ACC112 (cell line): Measurements from ENCODE around the gene NAMPT.

ENCODE experiments used
- H2AFZ ChIP-seq: fragments of 200-600 bp; sonication (generic); one replicate; pipeline ENCODE4 v1.6.0; 2017; ENCODE audit warnings: antibody characterized with exemption, low read length; ENCODE audit not compliant: unreplicated experiment
- H3K27ac ChIP-seq: fragments of 200-600 bp; sonication (generic); 2 replicates; pipeline ENCODE4 v1.5.1; 2014; ENCODE audit warnings: low read depth, mild to moderate bottlenecking, antibody characterized with exemption, low read length, moderate library complexity
- H3K27me3 ChIP-seq: fragments of 200-600 bp; sonication (generic); 2 replicates; pipeline ENCODE4 v1.6.1; 2014; ENCODE audit warnings: mild to moderate bottlenecking, antibody characterized with exemption, low read length, moderate library complexity, mixed read lengths; ENCODE audit not compliant: insufficient read depth
- H3K36me3 ChIP-seq: fragments of 200-600 bp; sonication (generic); 2 replicates; pipeline ENCODE4 v1.6.1; 2016; ENCODE audit warnings: mild to moderate bottlenecking, antibody characterized with exemption, low read length, moderate library complexity, mixed read lengths; ENCODE audit not compliant: insufficient read depth
- H3K4me1 ChIP-seq: fragments of 200-600 bp; sonication (generic); one replicate; pipeline ENCODE4 v1.6.1; 2016; ENCODE audit warnings: low read length, mixed read lengths; ENCODE audit not compliant: insufficient read depth, unreplicated experiment, control insufficient read depth
- H3K4me3 ChIP-seq: fragments of 200-600 bp; sonication (generic); 2 replicates; pipeline ENCODE4 v1.5.1; 2014; ENCODE audit warnings: mild to moderate bottlenecking, low read depth, low read length
- H3K79me2 ChIP-seq: fragments of 200-600 bp; sonication (generic); one replicate; pipeline ENCODE4 v1.6.0; 2016; ENCODE audit warnings: low read length; ENCODE audit not compliant: control insufficient read depth, unreplicated experiment, insufficient read depth

The NAMPT gene

GRCh38 chr7:106318482-106318881 is 33.7 kb upstream of the NAMPT start:
- Histone ChIP-seq H3K36me3 (no peaks in the 10 kb centered on the region), H3K27ac (no peak overlapping the region), H3K27me3 (no peaks in the 10 kb centered on the region), H2AFZ (no peak overlapping the region), H3K4me1 (peaks cover 6% of the 10 kb centered on the region), H3K4me3 (no peak overlapping the region), H3K79me2 (no peaks in the 10 kb centered on the region)

GRCh38 chr7:106317971-106318370 is 33.2 kb upstream of the NAMPT start:
- Histone ChIP-seq H3K27ac (no peak overlapping the region), H3K36me3 (no peaks in the 10 kb centered on the region), H2AFZ (no peak overlapping the region), H3K79me2 (no peaks in the 10 kb centered on the region), H3K4me3 (no peak overlapping the region), H3K27me3 (no peaks in the 10 kb centered on the region), H3K4me1 (peaks cover 11% of the 10 kb centered on the region)

GRCh38 chr7:106316947-106317346 is 32.2 kb upstream of the NAMPT start:
- no peak overlapping the region for H3K27ac ChIP-seq
- H3K36me3 ChIP-seq, result no peaks in the 10 kb centered on the region
- no peaks in the 10 kb centered on the region for H3K79me2 ChIP-seq
- H3K4me1 ChIP-seq, result peaks cover 13% of the 10 kb centered on the region
- H2AFZ ChIP-seq, result no peak overlapping the region
- H3K27me3 ChIP-seq, result no peaks in the 10 kb centered on the region
- H3K4me3 ChIP-seq, result no peak overlapping the region

- Histone ChIP-seq H3K36me3 (no peaks in the 10 kb centered on the region), H3K79me2 (no peaks in the 10 kb centered on the region), H3K27ac (no peak overlapping the region), H2AFZ (no peak overlapping the region), H3K27me3 (no peaks in the 10 kb centered on the region), H3K4me1 (peaks cover 13% of the 10 kb centered on the region), H3K4me3 (no peak overlapping the region)
Measured at GRCh38 chr7:106314875-106315274, 30.1 kb upstream of the NAMPT start.

- Histone ChIP-seq H3K79me2 (no peaks in the 10 kb centered on the region), H2AFZ (peak overlapping the region; percentile 43), H3K4me3 (no peak overlapping the region), H3K27me3 (no peaks in the 10 kb centered on the region), H3K4me1 (peaks cover 13% of the 10 kb centered on the region), H3K36me3 (no peaks in the 10 kb centered on the region), H3K27ac (peak overlapping the region; percentile 12; the same call in 1 of the 2 replicates)
Measured at GRCh38 chr7:106313966-106314365, 29.2 kb upstream of the NAMPT start.

- Histone ChIP-seq H3K36me3 (no peaks in the 10 kb centered on the region), H3K4me3 (no peak overlapping the region), H3K79me2 (no peaks in the 10 kb centered on the region), H3K27me3 (no peaks in the 10 kb centered on the region), H3K4me1 (peaks cover 13% of the 10 kb centered on the region), H2AFZ (peak overlapping the region; percentile 43), H3K27ac (peak overlapping the region; percentile 12; the same call in 1 of the 2 replicates)
Measured at GRCh38 chr7:106313456-106313901, 28.7 kb upstream of the NAMPT start.

- no peak overlapping the region for H3K27ac ChIP-seq
- no peak overlapping the region for H3K4me3 ChIP-seq
- H3K36me3 ChIP-seq, result no peaks in the 10 kb centered on the region
- H2AFZ ChIP-seq, result peak overlapping the region; percentile 20
- no peaks in the 10 kb centered on the region for H3K79me2 ChIP-seq
- peaks cover 13% of the 10 kb centered on the region for H3K4me1 ChIP-seq
- no peaks in the 10 kb centered on the region for H3K27me3 ChIP-seq
Measured at GRCh38 chr7:106312906-106313305, 28.1 kb upstream of the NAMPT start.

- H3K27ac ChIP-seq, result no peak overlapping the region
- peaks cover 13% of the 10 kb centered on the region for H3K4me1 ChIP-seq
- H3K4me3 ChIP-seq, result no peak overlapping the region
- H3K36me3 ChIP-seq, result no peaks in the 10 kb centered on the region
- no peaks in the 10 kb centered on the region for H3K79me2 ChIP-seq
- H3K27me3 ChIP-seq, result no peaks in the 10 kb centered on the region
- no peak overlapping the region for H2AFZ ChIP-seq
Measured at GRCh38 chr7:106312099-106312871, 27.5 kb upstream of the NAMPT start.

GRCh38 chr7:106309362-106309761 is 24.6 kb upstream of the NAMPT start:
- Histone ChIP-seq H3K4me1 (peaks cover 13% of the 10 kb centered on the region), H3K27me3 (no peaks in the 10 kb centered on the region), H3K36me3 (no peaks in the 10 kb centered on the region), H3K79me2 (no peaks in the 10 kb centered on the region), H3K27ac (no peak overlapping the region), H2AFZ (no peak overlapping the region), H3K4me3 (no peak overlapping the region)

GRCh38 chr7:106306256-106306655 is 21.5 kb upstream of the NAMPT start:
- H3K4me3 ChIP-seq, result no peak overlapping the region
- no peaks in the 10 kb centered on the region for H3K79me2 ChIP-seq
- no peaks in the 10 kb centered on the region for H3K36me3 ChIP-seq
- H3K27me3 ChIP-seq, result no peaks in the 10 kb centered on the region
- H3K4me1 ChIP-seq, result no peaks in the 10 kb centered on the region
- no peak overlapping the region for H2AFZ ChIP-seq
- H3K27ac ChIP-seq, result no peak overlapping the region

- Histone ChIP-seq H3K27me3 (no peaks in the 10 kb centered on the region), H3K4me3 (no peak overlapping the region), H2AFZ (no peak overlapping the region), H3K4me1 (no peaks in the 10 kb centered on the region), H3K36me3 (no peaks in the 10 kb centered on the region), H3K79me2 (no peaks in the 10 kb centered on the region), H3K27ac (no peak overlapping the region)
Measured at GRCh38 chr7:106305732-106306131, 20.9 kb upstream of the NAMPT start.
